CD14-positive monocyte (primary cell): ENCODE measurements around the gene ZNF91. TPM values are rescaled to one million over a fixed set of nuclear protein-coding genes. Genes with fewer than 3 reads are reported as not detected.
"Not testable (repeated sequence)": the region's sequence is repeated elsewhere in the genome, so short reads cannot be mapped to it uniquely, and the experiment has no call there.

ENCODE experiments used
- DNase-seq, 3 donors: peaks; one replicate each; pipeline ENCODE4 v3.0.0-alpha.2; 2011 to 2022
- H2AFZ ChIP-seq: 2 replicates; pipeline ENCODE4 v1.6.0; 2012; ENCODE audit warnings: mild to moderate bottlenecking, low read depth, low read length, inconsistent platforms; ENCODE audit not compliant: insufficient read depth, poor library complexity, severe bottlenecking
- H3K27ac ChIP-seq, 2 donors: 1 replicate in 1 of 2; 2 replicates in 1 of 2; pipeline ENCODE4 v1.5.1; 2012 to 2013; ENCODE audit warnings: low read length in 2 of 2, control low read depth in 1 of 2, inconsistent platforms in 1 of 2, low read depth in 1 of 2, mild to moderate bottlenecking in 1 of 2
- H3K27me3 ChIP-seq, 2 donors: one replicate each; pipeline versions ENCODE4 v1.6.0 to v1.6.1; 2011 to 2013; ENCODE audit warnings: low read length in 2 of 2; ENCODE audit not compliant: control insufficient read depth in 2 of 2, insufficient read depth in 2 of 2
- H3K36me3 ChIP-seq, 2 donors: replicated peaks in 1 of 2; 1 replicate in 1 of 2; 2 replicates in 1 of 2; pipeline versions ENCODE4 v1.5.1 to v1.6.1; 2012 to 2013; ENCODE audit warnings: low read length in 2 of 2, control low read depth in 1 of 2, inconsistent platforms in 1 of 2, mild to moderate bottlenecking in 1 of 2; ENCODE audit not compliant: insufficient read depth in 2 of 2, control insufficient read depth in 1 of 2
- H3K4me1 ChIP-seq, 2 donors: 1 replicate in 1 of 2; 2 replicates in 1 of 2; pipeline versions ENCODE4 v1.5.1 to v1.6.1; 2012 to 2013; ENCODE audit warnings: low read length in 2 of 2, control low read depth in 1 of 2, inconsistent platforms in 1 of 2, mild to moderate bottlenecking in 1 of 2, moderate library complexity in 1 of 2; ENCODE audit not compliant: insufficient read depth in 2 of 2, control insufficient read depth in 1 of 2
- H3K4me2 ChIP-seq: replicated peaks from 2 replicates; pipeline ENCODE3; 2012; ENCODE audit warnings: low read length, moderate library complexity, mild to moderate bottlenecking; ENCODE audit not compliant: poor library complexity, severe bottlenecking; ENCODE audit errors: extremely low read depth
- H3K4me3 ChIP-seq, 3 experiments: fragments of 200-600 bp in 1 of 3; sonication (generic) in 1 of 3; replicated peaks in 1 of 3; 1 replicate in 2 of 3; 2 replicates in 1 of 3; pipeline ENCODE4 v1.5.1; 2011 to 2013; ENCODE audit warnings: low read length in 3 of 3, mild to moderate bottlenecking in 3 of 3, control low read depth in 2 of 3, low read depth in 2 of 3, inconsistent platforms in 1 of 3, moderate library complexity in 1 of 3
- H3K79me2 ChIP-seq: 2 replicates; pipeline ENCODE4 v1.6.0; 2012; ENCODE audit warnings: mild to moderate bottlenecking, control low read depth, inconsistent platforms, low read length, moderate library complexity; ENCODE audit not compliant: insufficient read depth
- H3K9ac ChIP-seq: 2 replicates; pipeline ENCODE4 v1.6.0; 2017; ENCODE audit warnings: low read length, mild to moderate bottlenecking; ENCODE audit not compliant: insufficient read depth, poor library complexity, severe bottlenecking
- H3K9me3 ChIP-seq, 2 donors: replicated peaks in 1 of 2; 1 replicate in 1 of 2; 2 replicates in 1 of 2; pipeline versions ENCODE4 v1.5.1 to v1.6.1; 2012 to 2013; ENCODE audit warnings: low read length in 2 of 2, control low read depth in 1 of 2; ENCODE audit not compliant: control insufficient read depth in 1 of 2, insufficient read depth in 1 of 2
- H4K20me1 ChIP-seq: 2 replicates; pipeline ENCODE4 v1.6.0; 2012; ENCODE audit warnings: mild to moderate bottlenecking, low read length, control low read depth, moderate library complexity; ENCODE audit not compliant: insufficient read depth
- H3K27ac Mint-ChIP-seq, 7 donors: one replicate each; pipeline ENCODE4 v1.8.0; 2020; ENCODE audit warnings: mild to moderate bottlenecking in 7 of 7, mixed read lengths in 7 of 7, moderate library complexity in 6 of 7, inconsistent platforms in 2 of 7
- H3K27me3 Mint-ChIP-seq, 3 donors: one replicate each; pipeline ENCODE4 v1.8.0; 2021 to 2022; ENCODE audit warnings: low read depth in 3 of 3, mild to moderate bottlenecking in 3 of 3, mixed read lengths in 3 of 3, moderate library complexity in 3 of 3, inconsistent platforms in 1 of 3
- H3K36me3 Mint-ChIP-seq, 2 donors: one replicate each; pipeline ENCODE4 v1.8.0; 2020; ENCODE audit warnings: mixed read lengths in 2 of 2, inconsistent platforms in 1 of 2, mild to moderate bottlenecking in 1 of 2
- H3K4me1 Mint-ChIP-seq: one replicate; pipeline ENCODE4 v1.8.0; 2020; ENCODE audit warnings: mild to moderate bottlenecking, mixed read lengths
- H3K4me3 Mint-ChIP-seq, 2 donors: one replicate each; pipeline ENCODE4 v1.8.0; 2020; ENCODE audit warnings: mild to moderate bottlenecking in 2 of 2, mixed read lengths in 2 of 2, moderate library complexity in 1 of 2
- H3K9me3 Mint-ChIP-seq, 7 donors: one replicate each; pipeline ENCODE4 v1.8.0; 2020 to 2022; ENCODE audit warnings: mixed read lengths in 7 of 7, mild to moderate bottlenecking in 6 of 7, moderate library complexity in 6 of 7, inconsistent platforms in 2 of 7
- CTCF ChIP-seq: fragments of 200-600 bp; IDR thresholded peaks from one replicate; pipeline ENCODE4 v1.8.0; 2022; ENCODE audit warnings: antibody characterized with exemption, mild to moderate bottlenecking
- WGBS: methylation state at CpG from one replicate; pipeline ENCODE4 v1.1.5; 2013; ENCODE audit warnings: missing lambda C conversion rate; ENCODE audit not compliant: insufficient coverage; 5-methylcytosine and 5-hydroxymethylcytosine counted together
- intact Hi-C, 2 donors: fragments of 100-400 bp; cut with micrococcal nuclease; formaldehyde crosslinking; loops; one replicate each; pipeline versions ENCODE4 v1.15.0 to v1.15.1; 2023
- polyA plus RNA-seq, 3 donors: library from polyadenylated mRNA; depleted of rRNA in 1 of 3; unstranded in 2 of 3; stranded (reverse) in 1 of 3; fragments of 300-500 nt in 2 of 3; fragments of >200 nt in 1 of 3; fragmentation: Illumina TruSeq in 2 of 3; gene quantifications; 1 replicate in 2 of 3; 2 replicates in 1 of 3; pipeline ENCODE4 v1.2.3, GENCODE V29; 2012 to 2021

The ZNF91 gene
- polyA plus RNA-seq, 3 donors, result 3.5 to 5.5 (median 4.9) TPM

- Histone ChIP-seq H4K20me1 (no peaks in the 10 kb centered on the region), H3K4me1 (no peaks in the 10 kb centered on the region), H3K9ac (no peak overlapping the region), H3K27ac (no peak overlapping the region), H3K36me3 (peaks cover 13 to 94% of the 10 kb centered on the region in 2 donors), H3K27me3 (no peaks in the 10 kb centered on the region), H3K9me3 (peaks cover 53 to 99% of the 10 kb centered on the region in 2 donors), H3K79me2 (peaks cover 78% of the 10 kb centered on the region), H3K4me2 (no peak overlapping the region), H3K4me3 (peak overlapping the region in 1 of 3 experiments; percentile 11), H2AFZ (no peak overlapping the region)
- Mint-ChIP-seq H3K9me3 (peaks cover 42 to 80% (median 70%) of the 10 kb centered on the region in 7 donors), H3K4me1 (no peaks in the 10 kb centered on the region), H3K4me3 (no peak overlapping the region), H3K27ac (no peak overlapping the region), H3K36me3 (peaks cover 58 to 75% of the 10 kb centered on the region in 2 donors), H3K27me3 (no peaks in the 10 kb centered on the region)
- no peak for DNase-seq
- intact Hi-C loops, result loop anchor here in 1 of 2 donors (5.0 kb wide), 1 partner anchor 1586 kb away; no protein-coding TSS in a partner anchor
- no peak for TF ChIP-seq CTCF
Measured at GRCh38 chr19:23382955-23383354, 12.3 kb downstream of the ZNF91 start.

GRCh38 chr19:23381114-23381513 is 14.2 kb downstream of the ZNF91 start:
- no peak overlapping the region for H3K27ac ChIP-seq
- H3K27ac Mint-ChIP-seq, result no peak overlapping the region
- H3K9ac ChIP-seq, result no peak overlapping the region
- H3K79me2 ChIP-seq, result peaks cover 86% of the 10 kb centered on the region
- DNase-seq, result no peak
- peaks cover 53 to 71% of the 10 kb centered on the region in 2 donors for H3K36me3 Mint-ChIP-seq
- peak overlapping the region in 1 of 3 experiments; percentile 14 for H3K4me3 ChIP-seq
- no peaks in the 10 kb centered on the region for H3K27me3 ChIP-seq
- H3K36me3 ChIP-seq, result peaks cover 13 to 93% of the 10 kb centered on the region in 2 donors
- H3K4me1 ChIP-seq, result no peaks in the 10 kb centered on the region
- no peaks in the 10 kb centered on the region for H3K27me3 Mint-ChIP-seq
- peaks cover 42 to 78% (median 66%) of the 10 kb centered on the region in 7 donors for H3K9me3 Mint-ChIP-seq
- no peak overlapping the region for H3K4me2 ChIP-seq
- no peaks in the 10 kb centered on the region for H3K4me1 Mint-ChIP-seq
- H2AFZ ChIP-seq, result no peak overlapping the region
- H3K9me3 ChIP-seq, result peaks cover 54 to 98% of the 10 kb centered on the region in 2 donors
- no peaks in the 10 kb centered on the region for H4K20me1 ChIP-seq
- intact Hi-C loops, result loop anchor here in 1 of 2 donors (5.0 kb wide), 1 partner anchor 1584 kb away; no protein-coding TSS in a partner anchor
- H3K4me3 Mint-ChIP-seq, result no peak overlapping the region
- TF ChIP-seq CTCF, result no peak

GRCh38 chr19:23379671-23380070 is 15.6 kb downstream of the ZNF91 start:
- H3K4me2 ChIP-seq, H3K27ac Mint-ChIP-seq, H4K20me1 ChIP-seq, H3K4me3 ChIP-seq, DNase-seq, H2AFZ ChIP-seq, H3K9ac ChIP-seq, H3K4me3 Mint-ChIP-seq, H3K27ac ChIP-seq, H3K27me3 Mint-ChIP-seq, H3K4me1 ChIP-seq, H3K4me1 Mint-ChIP-seq, H3K27me3 ChIP-seq: not testable (repeated sequence)
- H3K9me3 Mint-ChIP-seq, result peaks cover 46 to 83% (median 68%) of the 10 kb centered on the region in 7 donors
- H3K36me3 Mint-ChIP-seq, result peaks cover 54 to 68% of the 10 kb centered on the region in 2 donors
- intact Hi-C loops, result loop anchor here (5.0 kb wide), 2 partner anchors 418 to 1582 kb away; no protein-coding TSS in a partner anchor
- 100% methylated on average over 2 of the region's 4 CpGs for WGBS
- Histone ChIP-seq H3K36me3 (peaks cover 12 to 93% of the 10 kb centered on the region in 2 donors), H3K79me2 (peaks cover 75% of the 10 kb centered on the region), H3K9me3 (peaks cover 50 to 98% of the 10 kb centered on the region in 2 donors)
